Endothelial cell of umbilical vein (primary cell): ENCODE data around the gene LRP1. TPM values are rescaled to one million over a fixed set of nuclear protein-coding genes. Genes with fewer than 3 reads are reported as not detected.

ENCODE experiments used
- BruUV-seq: library from RNA; stranded (reverse); fragments of 400-500 nt; replicated peaks from 2 replicates; lab custom pipeline; 2021; lab: Mats Ljungman, UMichigan
- CTCF ChIA-PET: fragments of 300-600, 350-600 bp; sonication (Branson Sonifier 250); formaldehyde crosslinking; loops from one replicate; lab custom pipeline; 2021; ENCODE audit warnings: antibody characterized with exemption, inconsistent platforms; lab: Charles Lee
- POLR2A ChIA-PET: fragments of 300-600, 350-600 bp; sonication (Branson Sonifier 250); formaldehyde crosslinking; loops from one replicate; lab custom pipeline; 2021; ENCODE audit warnings: antibody characterized with exemption, inconsistent platforms; lab: Charles Lee
- DNase-seq: peaks from one replicate; pipeline ENCODE4 v3.0.0-alpha.2; 2011; ENCODE audit warnings: low read depth, low spot score
- FAIRE-seq: peaks from 2 replicates; lab custom pipeline; 2011; peaks lifted over from hg19 to GRCh38; lab: Jason Lieb, UNC
- H2AFZ ChIP-seq: 2 replicates; pipeline ENCODE4 v1.6.0; 2012; ENCODE audit warnings: low read depth, low read length, control low read depth, inconsistent platforms
- H3K27ac ChIP-seq: 2 replicates; pipeline ENCODE4 v1.5.1; 2011; ENCODE audit warnings: low read depth, mild to moderate bottlenecking, control low read depth, low read length, moderate library complexity; ENCODE audit not compliant: insufficient read depth
- H3K27me3 ChIP-seq, 2 experiments: 2 replicates each; pipeline versions ENCODE4 v1.6.0 to v1.6.1; 2011; ENCODE audit warnings: low read length in 2 of 2, mixed read lengths in 1 of 2; ENCODE audit not compliant: control insufficient read depth in 2 of 2, insufficient read depth in 2 of 2
- H3K36me3 ChIP-seq, 2 experiments: 2 replicates in 1 of 2; 3 replicates in 1 of 2; pipeline ENCODE4 v1.5.1; 2011; ENCODE audit warnings: low read length in 2 of 2, mild to moderate bottlenecking in 1 of 2, moderate library complexity in 1 of 2; ENCODE audit not compliant: control insufficient read depth in 2 of 2, insufficient read depth in 2 of 2; ENCODE audit errors: extremely low read depth in 1 of 2
- H3K4me1 ChIP-seq: 3 replicates; pipeline ENCODE4 v1.5.1; 2011; ENCODE audit warnings: mild to moderate bottlenecking, low read length; ENCODE audit not compliant: control insufficient read depth, insufficient read depth; ENCODE audit errors: extremely low read depth
- H3K4me2 ChIP-seq: 2 replicates; pipeline ENCODE4 v1.6.1; 2011; ENCODE audit warnings: low read length, control low read depth, mixed read lengths; ENCODE audit not compliant: insufficient read depth
- H3K4me3 ChIP-seq, 3 experiments: fragments of 200-600 bp in 1 of 3; sonication (generic), shearing (Covaris generic) in 1 of 3; replicated peaks in 1 of 3; 2 replicates each; pipeline ENCODE4 v1.5.1; 2011 to 2016; ENCODE audit warnings: control low read depth in 3 of 3, low read length in 3 of 3, mild to moderate bottlenecking in 2 of 3, inconsistent platforms in 1 of 3, low read depth in 1 of 3, moderate library complexity in 1 of 3; ENCODE audit not compliant: insufficient read depth in 1 of 3
- H3K79me2 ChIP-seq: 2 replicates; pipeline ENCODE4 v1.6.0; 2012; ENCODE audit warnings: low read length, inconsistent platforms; ENCODE audit not compliant: control insufficient read depth, insufficient read depth
- H3K9ac ChIP-seq: replicated peaks from 2 replicates; pipeline ENCODE3; 2011; ENCODE audit warnings: low read length, control low read depth; ENCODE audit not compliant: insufficient read depth; ENCODE audit errors: extremely low read depth
- H3K9me1 ChIP-seq: replicated peaks from 3 replicates; pipeline ENCODE4 v1.6.0; 2011; ENCODE audit warnings: mild to moderate bottlenecking, low read length; ENCODE audit not compliant: control insufficient read depth, insufficient read depth; ENCODE audit errors: extremely low read depth
- H3K9me3 ChIP-seq: replicated peaks from 2 replicates; pipeline ENCODE4 v1.5.1; 2012; ENCODE audit warnings: low read length, inconsistent platforms; ENCODE audit not compliant: control insufficient read depth, insufficient read depth
- H4K20me1 ChIP-seq: replicated peaks from 2 replicates; pipeline ENCODE3; 2011; ENCODE audit warnings: mild to moderate bottlenecking, low read length; ENCODE audit not compliant: control insufficient read depth, insufficient read depth; ENCODE audit errors: extremely low read depth
- EZH2 ChIP-seq: IDR thresholded peaks from 2 replicates; pipeline ENCODE4 v1.6.1; 2012; ENCODE audit warnings: borderline replicate concordance, low read depth, mild to moderate bottlenecking, moderate library complexity, low read length, inconsistent platforms; ENCODE audit not compliant: severe bottlenecking
- GATA2 ChIP-seq: IDR thresholded peaks from 2 replicates; pipeline ENCODE4 v1.7.0; 2011; ENCODE audit warnings: low read depth, mild to moderate bottlenecking, moderate library complexity, mixed read lengths, low read length; ENCODE audit not compliant: insufficient read length, insufficient read depth
- JUN ChIP-seq: IDR thresholded peaks from 2 replicates; pipeline ENCODE4 v1.6.1; 2011; ENCODE audit warnings: borderline replicate concordance, low read depth; ENCODE audit not compliant: insufficient read length, insufficient read depth
- MYC ChIP-seq: IDR thresholded peaks from one replicate; pipeline ENCODE4 v1.6.1; 2011; ENCODE audit warnings: mild to moderate bottlenecking, low read depth, low read length
- POLR2A ChIP-seq: IDR thresholded peaks from 2 replicates; pipeline ENCODE4 v1.6.1; 2012; ENCODE audit warnings: low read depth, mild to moderate bottlenecking, control low read depth, low read length
- POLR2AphosphoS5 ChIP-seq: IDR thresholded peaks from 2 replicates; pipeline ENCODE4 v1.6.1; 2012; ENCODE audit warnings: low read depth, mild to moderate bottlenecking, control low read depth, low read length, moderate library complexity; ENCODE audit not compliant: insufficient read depth
- dilution Hi-C: fragments of 300-500 bp; cut with MboI; formaldehyde crosslinking; loops from one replicate; pipeline ENCODE4 v1.15.0; 2019; ENCODE audit warnings: low sequenced_read_pairs; ENCODE audit not compliant: extremely low pct_ligation_motif_present
- intact Hi-C: fragments of 100-400 bp; cut with micrococcal nuclease; formaldehyde crosslinking; loops from one replicate; pipeline ENCODE4 v1.10.0; 2022
- polyA plus RNA-seq, 4 experiments: library from polyadenylated mRNA; depleted of rRNA in 3 of 4; stranded (reverse) in 3 of 4; unstranded in 1 of 4; fragments of >200 nt; gene quantifications; 2 replicates each; pipeline versions ENCODE4 v1.2.1 to v1.2.3, GENCODE V29; 2011 to 2012; ENCODE audit warnings: missing spikeins in 1 of 4
- total RNA-seq: library from RNA; stranded (reverse); gene quantifications from 2 replicates; pipeline ENCODE4 v1.2.3, GENCODE V29; 2021
- TF ChIP-seq, protein P1 (sequence below): IDR thresholded peaks from 2 replicates; pipeline ENCODE4 v1.6.1; 2011; ENCODE audit not compliant: insufficient read depth, insufficient read length
- TF ChIP-seq, protein P2 (sequence below), 2 donors: IDR thresholded peaks; 1 replicate in 1 of 2; 2 replicates in 1 of 2; pipeline ENCODE4 v1.5.1; 2011; ENCODE audit warnings: low read length in 2 of 2, mild to moderate bottlenecking in 2 of 2, moderate library complexity in 2 of 2, control low read depth in 1 of 2, inconsistent platforms in 1 of 2, low read depth in 1 of 2; ENCODE audit not compliant: insufficient read depth in 1 of 2; ENCODE audit errors: extremely low read depth in 1 of 2

Gene LRP1
- total and polyA plus RNA-seq, 2 donors (not counting 3 experiments of a cell fraction or from before 2014, with no cell fraction given) = 1.6 to 4.6 TPM

DNA sequence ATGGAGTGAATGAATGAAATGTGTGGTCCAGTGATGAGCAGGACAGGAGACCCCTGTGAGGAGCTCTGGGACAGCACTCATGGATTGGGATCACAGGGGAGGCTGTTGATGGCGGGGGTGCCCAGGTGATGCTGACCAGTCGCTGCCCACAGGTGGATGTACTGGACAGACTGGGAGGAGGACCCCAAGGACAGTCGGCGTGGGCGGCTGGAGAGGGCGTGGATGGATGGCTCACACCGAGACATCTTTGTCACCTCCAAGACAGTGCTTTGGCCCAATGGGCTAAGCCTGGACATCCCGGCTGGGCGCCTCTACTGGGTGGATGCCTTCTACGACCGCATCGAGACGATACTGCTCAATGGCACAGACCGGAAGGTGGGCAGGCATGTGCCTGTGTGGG, 32.5 kb downstream of the LRP1 start:
- dilution Hi-C loops = no loop called here
- TF ChIP-seq MYC (no peak), POLR2AphosphoS5 (no peak), JUN (no peak), GATA2 (no peak), EZH2 (no peak), POLR2A (no peak)
- TF ChIP-seq, protein P1, sequence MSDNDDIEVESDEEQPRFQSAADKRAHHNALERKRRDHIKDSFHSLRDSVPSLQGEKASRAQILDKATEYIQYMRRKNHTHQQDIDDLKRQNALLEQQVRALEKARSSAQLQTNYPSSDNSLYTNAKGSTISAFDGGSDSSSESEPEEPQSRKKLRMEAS = no peak
- TF ChIP-seq, protein P2, sequence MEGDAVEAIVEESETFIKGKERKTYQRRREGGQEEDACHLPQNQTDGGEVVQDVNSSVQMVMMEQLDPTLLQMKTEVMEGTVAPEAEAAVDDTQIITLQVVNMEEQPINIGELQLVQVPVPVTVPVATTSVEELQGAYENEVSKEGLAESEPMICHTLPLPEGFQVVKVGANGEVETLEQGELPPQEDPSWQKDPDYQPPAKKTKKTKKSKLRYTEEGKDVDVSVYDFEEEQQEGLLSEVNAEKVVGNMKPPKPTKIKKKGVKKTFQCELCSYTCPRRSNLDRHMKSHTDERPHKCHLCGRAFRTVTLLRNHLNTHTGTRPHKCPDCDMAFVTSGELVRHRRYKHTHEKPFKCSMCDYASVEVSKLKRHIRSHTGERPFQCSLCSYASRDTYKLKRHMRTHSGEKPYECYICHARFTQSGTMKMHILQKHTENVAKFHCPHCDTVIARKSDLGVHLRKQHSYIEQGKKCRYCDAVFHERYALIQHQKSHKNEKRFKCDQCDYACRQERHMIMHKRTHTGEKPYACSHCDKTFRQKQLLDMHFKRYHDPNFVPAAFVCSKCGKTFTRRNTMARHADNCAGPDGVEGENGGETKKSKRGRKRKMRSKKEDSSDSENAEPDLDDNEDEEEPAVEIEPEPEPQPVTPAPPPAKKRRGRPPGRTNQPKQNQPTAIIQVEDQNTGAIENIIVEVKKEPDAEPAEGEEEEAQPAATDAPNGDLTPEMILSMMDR (IDR thresholded peaks at IDR 0.05; ENCODE audit: extremely low read depth in 1 of 2, insufficient read depth in 1 of 2, low read depth in 1 of 2, low read length in 2 of 2) = no peak
- H3K9me1 ChIP-seq = no peaks in the 10 kb centered on the region
- no peaks in the 10 kb centered on the region for H3K79me2 ChIP-seq
- no peaks in the 10 kb centered on the region for H3K4me1 ChIP-seq
- H3K4me3 ChIP-seq = no peak overlapping the region
- FAIRE-seq (no peak), DNase-seq (no peak)
- ChIA-PET CTCF (interaction anchor here (0.9 to 1.6 kb wide), 3 partner anchors 13 to 24 kb away, joined by 3 to 5 read pairs (median 4); no protein-coding TSS in a partner anchor), POLR2A (no interaction called here)
- no peaks in the 10 kb centered on the region for H4K20me1 ChIP-seq
- H3K9me3 ChIP-seq = no peaks in the 10 kb centered on the region
- no peak overlapping the region for H3K9ac ChIP-seq
- no peaks in the 10 kb centered on the region for H3K27me3 ChIP-seq
- no peak overlapping the region for H2AFZ ChIP-seq
- no TSS peak for BruUV-seq
- H3K27ac ChIP-seq = no peak overlapping the region
- no peak overlapping the region for H3K4me2 ChIP-seq
- no peaks in the 10 kb centered on the region for H3K36me3 ChIP-seq
- intact Hi-C loops = no loop called here
